ENCODE results near the gene PLEKHA4.

GRCh38 chr19:48859711-48860572 is 8.5 kb downstream of the PLEKHA4 start:
- TF ChIP-seq CTCF (IDR thresholded peaks at IDR 0.05) (no peak), PRRX2 (CRISPR knock-in tag; IDR thresholded peaks at IDR 0.05) (no peak), TCF7 (CRISPR knock-in tag; IDR thresholded peaks at IDR 0.05; ENCODE audit: low read depth) (no peak), ESRRA (CRISPR knock-in tag; IDR thresholded peaks at IDR 0.05; ENCODE audit: borderline replicate concordance) (no peak), ZSCAN18 (CRISPR knock-in tag; IDR thresholded peaks at IDR 0.05) (no peak), ATF3 (CRISPR knock-in tag; conservative IDR thresholded peaks at IDR 0.05) (no peak)

Measured in WTC11 (cell line).